Measurements from ENCODE around the gene CARS2. TPM values are rescaled to one million over a fixed set of nuclear protein-coding genes. Genes with fewer than 3 reads are reported as not detected.
A peak's percentile ranks its signal among the peaks of the same experiment; 100 is the strongest.

Gene CARS2
- total and polyA plus RNA-seq, 2 experiments from 2014 or later: 75.7 to 96.7 TPM

DNA sequence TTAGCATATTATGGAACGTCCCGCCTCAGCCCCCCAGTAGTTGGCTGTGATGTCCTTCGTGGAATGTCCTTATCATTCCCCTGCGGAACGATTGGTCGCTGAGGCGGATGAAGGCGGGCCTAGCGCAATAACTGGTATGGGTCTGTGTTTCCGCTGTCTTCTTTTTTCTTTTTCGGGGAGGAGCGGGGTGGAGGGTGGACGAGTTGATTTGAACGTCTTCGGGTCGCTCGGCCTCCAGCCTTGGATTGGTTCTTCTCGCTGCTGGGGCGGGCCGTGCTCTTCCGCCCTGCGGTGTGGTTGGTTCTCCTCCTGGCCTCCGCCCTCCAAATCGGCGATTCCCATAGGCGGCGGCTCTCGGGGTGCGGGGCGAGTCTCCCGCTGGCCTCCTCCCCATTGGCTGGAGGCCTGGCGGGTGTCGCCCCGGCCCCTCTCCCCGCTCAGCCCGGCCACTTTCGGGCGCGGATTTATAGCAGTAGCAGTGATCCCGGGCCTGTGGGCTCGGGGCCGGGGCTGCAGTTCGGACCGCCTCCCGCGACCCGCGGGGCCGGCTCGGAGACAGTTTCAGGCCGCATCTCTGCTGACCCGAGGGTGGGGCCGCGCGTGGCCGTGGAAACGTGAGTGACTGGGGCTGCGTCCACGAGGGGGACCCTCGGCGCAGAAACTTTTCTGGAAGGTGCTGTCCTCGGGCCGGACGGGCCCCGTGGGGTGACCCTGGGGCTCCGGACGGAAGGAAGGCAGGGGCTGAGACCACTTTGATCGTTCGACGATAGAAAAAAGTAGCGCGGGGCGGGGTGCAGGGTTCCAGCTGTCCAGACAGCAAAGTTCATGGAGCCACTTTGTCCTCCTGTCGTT is 9.7 kb upstream of the CARS2 start:
- TF ChIP-seq EZH2 (IDR thresholded peaks at IDR 0.05; ENCODE audit: insufficient read depth, poor library complexity, severe bottlenecking): no peak
- Histone ChIP-seq H3K79me2 (ENCODE audit: insufficient read depth) (peaks cover 67% of the 10 kb centered on the region), H4K20me1 (ENCODE audit: insufficient read depth) (no peaks in the 10 kb centered on the region), H3K4me3 (peak overlapping the region; percentile 96), H3K9me3 (ENCODE audit: low read depth) (no peaks in the 10 kb centered on the region), H3K4me1 (ENCODE audit: insufficient read depth) (peaks cover 24% of the 10 kb centered on the region), H3K9ac (peak overlapping the region; percentile 98), H2AFZ (peak overlapping the region; percentile 90), H3K27me3 (replicated peaks; ENCODE audit: insufficient read depth) (no peaks in the 10 kb centered on the region), H3F3A (ENCODE audit: insufficient read depth) (peaks cover 23% of the 10 kb centered on the region), H3K4me2 (ENCODE audit: unreplicated experiment) (peak overlapping the region; percentile 98), H3K36me3 (ENCODE audit: low read depth) (peaks cover 4% of the 10 kb centered on the region; the same call in 1 of the 2 replicates), H3K27ac (peak overlapping the region; percentile 98), H3K9me2 (ENCODE audit: insufficient read depth) (no peaks in the 10 kb centered on the region)
- 1 to 3% methylated on average over 74 of the region's 74 CpGs for WGBS, 2 experiments (ENCODE audit: low coverage in 1 of 2, low lambda C conversion rate in 2 of 2, missing lambda C conversion rate in 2 of 2)
- in situ Hi-C loops (cut with MboI): no loop called here
- peak; percentile 100 for DNase-seq

DNA sequence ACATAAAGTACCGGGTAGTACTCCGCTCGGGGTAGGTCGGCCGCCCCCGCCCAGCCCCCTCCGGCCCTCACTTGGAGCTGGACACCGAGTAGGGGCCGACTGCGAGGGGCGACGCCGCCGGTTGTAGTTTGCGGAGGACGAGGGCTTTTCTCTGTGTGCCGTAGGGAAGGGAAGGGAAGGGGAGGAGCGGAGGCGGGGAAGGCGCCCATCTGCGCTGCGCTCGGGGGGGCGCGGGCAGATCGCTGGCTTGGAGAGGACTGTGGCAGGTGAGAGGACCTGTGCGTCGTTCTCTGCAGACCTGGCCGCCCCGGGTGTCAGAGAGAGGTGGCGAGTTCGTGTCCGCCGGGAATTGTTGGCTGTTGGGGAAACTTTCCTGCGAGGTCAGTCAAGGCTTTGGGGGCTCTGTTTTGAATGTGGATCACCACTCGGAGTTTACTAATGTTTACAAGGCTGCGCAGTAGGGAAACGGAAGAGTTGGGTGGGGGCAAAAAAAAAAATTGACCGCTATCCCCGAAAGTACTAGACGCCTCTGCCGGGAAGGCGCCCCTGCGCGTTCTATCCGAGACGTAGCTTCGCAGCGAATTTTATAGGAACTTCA is 9.0 kb upstream of the CARS2 start:
- 1 to 2% methylated on average over 37 to 38 of the region's 49 CpGs for whole genome bisulfite sequencing, 2 experiments (ENCODE audit: low coverage in 1 of 2, low lambda C conversion rate in 2 of 2, missing lambda C conversion rate in 2 of 2)
- TF ChIP-seq EZH2phosphoT487 (IDR thresholded peaks at IDR 0.05; ENCODE audit: insufficient read depth, low read depth) (no peak), EZH2 (IDR thresholded peaks at IDR 0.05; ENCODE audit: insufficient read depth, poor library complexity, severe bottlenecking) (no peak)
- Histone ChIP-seq H4K20me1 (ENCODE audit: insufficient read depth) (no peaks in the 10 kb centered on the region), H3K9ac (peak overlapping the region; percentile 98), H3K36me3 (ENCODE audit: low read depth) (no peaks in the 10 kb centered on the region), H3F3A (ENCODE audit: insufficient read depth) (peaks cover 25% of the 10 kb centered on the region), H3K27ac (peak overlapping the region; percentile 98), H3K4me2 (ENCODE audit: unreplicated experiment) (peak overlapping the region; percentile 89), H3K4me1 (ENCODE audit: insufficient read depth) (peaks cover 24% of the 10 kb centered on the region), H3K27me3 (replicated peaks; ENCODE audit: insufficient read depth) (no peaks in the 10 kb centered on the region), H3K9me3 (ENCODE audit: low read depth) (no peaks in the 10 kb centered on the region), H3K4me3 (peak overlapping the region; percentile 87), H3K79me2 (ENCODE audit: insufficient read depth) (peaks cover 62% of the 10 kb centered on the region), H3K9me2 (ENCODE audit: insufficient read depth) (no peaks in the 10 kb centered on the region), H2AFZ (peak overlapping the region; percentile 76)
- in situ Hi-C loops (cut with MboI): no loop called here
- DNase-seq: peak; percentile 68

DNA sequence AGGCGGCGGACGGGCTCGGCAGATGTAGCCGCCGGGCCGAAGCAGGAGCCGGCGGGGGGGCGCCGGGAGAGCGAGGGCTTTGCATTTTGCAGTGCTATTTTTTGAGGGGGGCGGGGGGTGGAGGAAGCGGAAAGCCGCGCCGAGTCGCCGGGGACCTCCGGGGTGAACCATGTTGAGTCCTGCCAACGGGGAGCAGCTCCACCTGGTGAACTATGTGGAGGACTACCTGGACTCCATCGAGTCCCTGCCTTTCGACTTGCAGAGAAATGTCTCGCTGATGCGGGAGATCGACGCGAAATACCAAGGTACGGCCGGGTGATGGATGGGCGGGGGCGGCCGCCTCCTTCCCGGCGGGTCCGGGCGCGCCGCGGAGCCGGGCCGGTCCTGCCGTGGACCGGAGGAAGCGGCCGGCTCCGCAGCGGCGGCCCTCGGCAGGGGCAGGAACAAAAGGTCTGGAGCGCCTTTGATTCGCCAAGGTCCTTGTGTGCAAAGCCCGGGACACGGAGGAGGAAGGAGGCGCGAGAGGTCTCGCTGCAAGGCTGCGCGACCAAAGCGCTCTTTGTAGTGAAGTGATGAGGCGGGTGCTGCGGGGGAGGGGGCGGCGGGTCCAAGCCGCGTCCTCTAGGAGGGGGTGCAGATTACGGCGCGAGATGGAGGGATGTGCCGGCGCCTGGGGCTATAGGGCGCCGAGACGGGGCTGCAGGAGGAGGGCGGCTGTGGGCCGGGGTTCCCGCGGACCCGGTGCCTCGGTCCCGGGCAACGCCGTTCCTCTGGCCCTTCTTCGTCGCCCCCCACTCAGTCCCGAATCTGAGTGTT is 8.3 kb upstream of the CARS2 start:
- H3K9me2 ChIP-seq (ENCODE audit: insufficient read depth): no peaks in the 10 kb centered on the region
- peaks cover 25% of the 10 kb centered on the region for H3F3A ChIP-seq (ENCODE audit: insufficient read depth)
- peaks cover 24% of the 10 kb centered on the region for H3K4me1 ChIP-seq (ENCODE audit: insufficient read depth)
- H3K4me2 ChIP-seq (ENCODE audit: unreplicated experiment): peak overlapping the region; percentile 89
- H3K27ac ChIP-seq: peak overlapping the region; percentile 98
- in situ Hi-C loops (cut with MboI): no loop called here
- TF ChIP-seq EZH2 (IDR thresholded peaks at IDR 0.05; ENCODE audit: insufficient read depth, poor library complexity, severe bottlenecking) (no peak), EZH2phosphoT487 (IDR thresholded peaks at IDR 0.05; ENCODE audit: insufficient read depth, low read depth) (no peak)
- DNase-seq: peak; percentile 80
- H2AFZ ChIP-seq: peak overlapping the region; percentile 76
- H3K4me3 ChIP-seq: peak overlapping the region; percentile 87
- no peaks in the 10 kb centered on the region for H3K9me3 ChIP-seq (ENCODE audit: low read depth)
- 1% methylated on average over 48 to 76 of the region's 86 CpGs for WGBS, 2 experiments (ENCODE audit: low coverage in 1 of 2, low lambda C conversion rate in 2 of 2, missing lambda C conversion rate in 2 of 2)
- no peaks in the 10 kb centered on the region for H3K36me3 ChIP-seq (ENCODE audit: low read depth)
- H3K79me2 ChIP-seq (ENCODE audit: insufficient read depth): peaks cover 55% of the 10 kb centered on the region
- H4K20me1 ChIP-seq (ENCODE audit: insufficient read depth): no peaks in the 10 kb centered on the region
- H3K27me3 ChIP-seq (replicated peaks; ENCODE audit: insufficient read depth): no peaks in the 10 kb centered on the region
- peak overlapping the region; percentile 98 for H3K9ac ChIP-seq

DNA sequence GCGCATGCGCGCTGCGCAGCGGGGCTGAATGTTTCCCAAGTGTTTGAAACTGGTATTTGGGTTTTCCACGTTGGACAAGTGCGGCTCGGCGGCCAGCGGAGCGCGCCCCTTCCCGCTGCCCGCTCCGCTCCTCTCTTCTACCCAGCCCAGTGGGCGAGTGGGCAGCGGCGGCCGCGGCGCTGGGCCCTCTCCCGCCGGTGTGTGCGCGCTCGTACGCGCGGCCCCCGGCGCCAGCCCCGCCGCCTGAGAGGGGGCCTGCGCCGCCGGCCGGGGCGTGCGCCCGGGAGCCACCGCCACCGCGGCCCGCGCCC is 7.7 kb upstream of the CARS2 start, which contains the start of gene ING1:
ING1 (plus strand) TSS at position 59 of the 311 bp plus-strand sequence. CDS start 450 bp downstream, outside the sequence.
- no peak for DNase-seq
- TF ChIP-seq EZH2phosphoT487 (IDR thresholded peaks at IDR 0.05; ENCODE audit: insufficient read depth, low read depth): no peak
- TF ChIP-seq EZH2 (IDR thresholded peaks at IDR 0.05; ENCODE audit: insufficient read depth, poor library complexity, severe bottlenecking): no peak
- in situ Hi-C loops (cut with MboI): no loop called here
- no peaks in the 10 kb centered on the region for H3K9me2 ChIP-seq (ENCODE audit: insufficient read depth)
- H3K36me3 ChIP-seq (ENCODE audit: low read depth): no peaks in the 10 kb centered on the region
- no peaks in the 10 kb centered on the region for H3K9me3 ChIP-seq (ENCODE audit: low read depth)
- H2AFZ ChIP-seq: peak within 1 kb of the TSS; percentile 86
- peaks cover 25% of the 10 kb centered on the region for H3F3A ChIP-seq (ENCODE audit: insufficient read depth)
- no peaks in the 10 kb centered on the region for H3K27me3 ChIP-seq (replicated peaks; ENCODE audit: insufficient read depth)
- H3K4me1 ChIP-seq (ENCODE audit: insufficient read depth): peaks cover 24% of the 10 kb centered on the region
- peak within 1 kb of the TSS; percentile 98 for H3K9ac ChIP-seq
- 1 to 2% methylated on average over 30 to 41 of the region's 45 CpGs for WGBS, 2 experiments (ENCODE audit: low coverage in 1 of 2, low lambda C conversion rate in 2 of 2, missing lambda C conversion rate in 2 of 2)
- H3K4me2 ChIP-seq (ENCODE audit: unreplicated experiment): peak within 1 kb of the TSS; percentile 97
- H3K4me3 ChIP-seq: peak within 1 kb of the TSS; percentile 87
- H4K20me1 ChIP-seq (ENCODE audit: insufficient read depth): no peaks in the 10 kb centered on the region
- H3K27ac ChIP-seq: peak within 1 kb of the TSS; percentile 98
- peaks cover 49% of the 10 kb centered on the region for H3K79me2 ChIP-seq (ENCODE audit: insufficient read depth)
